Measurements from ENCODE around the gene BPTF.

DNA sequence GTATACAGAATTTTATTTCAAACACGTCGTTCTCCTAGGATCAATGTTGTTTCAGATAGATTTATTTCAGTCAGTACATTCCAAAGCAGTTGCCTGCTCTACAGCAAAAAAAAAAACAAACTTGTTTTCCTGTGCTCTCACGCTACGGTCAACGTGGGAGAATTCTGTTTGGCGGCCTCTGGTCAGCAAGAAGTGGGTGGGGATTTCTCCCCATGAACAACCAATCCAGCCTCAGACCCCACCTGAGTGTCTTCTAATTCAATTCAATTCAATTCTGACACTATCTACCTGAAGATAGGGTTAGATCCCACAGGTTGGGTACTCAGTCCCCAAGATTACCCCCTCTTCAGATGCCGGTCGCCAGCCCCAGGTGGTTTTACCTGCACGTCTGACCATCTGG lies 148.9 kb downstream of the BPTF start:
- TF ChIP-seq POLR2AphosphoS5 (IDR thresholded peaks at IDR 0.05; ENCODE audit: low read depth, low read length), result no peak
- no peak for TF ChIP-seq TAF1 (IDR thresholded peaks at IDR 0.05; ENCODE audit: borderline replicate concordance, insufficient read depth, low read length)
- TF ChIP-seq, protein P1, sequence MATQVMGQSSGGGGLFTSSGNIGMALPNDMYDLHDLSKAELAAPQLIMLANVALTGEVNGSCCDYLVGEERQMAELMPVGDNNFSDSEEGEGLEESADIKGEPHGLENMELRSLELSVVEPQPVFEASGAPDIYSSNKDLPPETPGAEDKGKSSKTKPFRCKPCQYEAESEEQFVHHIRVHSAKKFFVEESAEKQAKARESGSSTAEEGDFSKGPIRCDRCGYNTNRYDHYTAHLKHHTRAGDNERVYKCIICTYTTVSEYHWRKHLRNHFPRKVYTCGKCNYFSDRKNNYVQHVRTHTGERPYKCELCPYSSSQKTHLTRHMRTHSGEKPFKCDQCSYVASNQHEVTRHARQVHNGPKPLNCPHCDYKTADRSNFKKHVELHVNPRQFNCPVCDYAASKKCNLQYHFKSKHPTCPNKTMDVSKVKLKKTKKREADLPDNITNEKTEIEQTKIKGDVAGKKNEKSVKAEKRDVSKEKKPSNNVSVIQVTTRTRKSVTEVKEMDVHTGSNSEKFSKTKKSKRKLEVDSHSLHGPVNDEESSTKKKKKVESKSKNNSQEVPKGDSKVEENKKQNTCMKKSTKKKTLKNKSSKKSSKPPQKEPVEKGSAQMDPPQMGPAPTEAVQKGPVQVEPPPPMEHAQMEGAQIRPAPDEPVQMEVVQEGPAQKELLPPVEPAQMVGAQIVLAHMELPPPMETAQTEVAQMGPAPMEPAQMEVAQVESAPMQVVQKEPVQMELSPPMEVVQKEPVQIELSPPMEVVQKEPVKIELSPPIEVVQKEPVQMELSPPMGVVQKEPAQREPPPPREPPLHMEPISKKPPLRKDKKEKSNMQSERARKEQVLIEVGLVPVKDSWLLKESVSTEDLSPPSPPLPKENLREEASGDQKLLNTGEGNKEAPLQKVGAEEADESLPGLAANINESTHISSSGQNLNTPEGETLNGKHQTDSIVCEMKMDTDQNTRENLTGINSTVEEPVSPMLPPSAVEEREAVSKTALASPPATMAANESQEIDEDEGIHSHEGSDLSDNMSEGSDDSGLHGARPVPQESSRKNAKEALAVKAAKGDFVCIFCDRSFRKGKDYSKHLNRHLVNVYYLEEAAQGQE (IDR thresholded peaks at IDR 0.05; ENCODE audit: insufficient read depth in 1 of 2, low read depth in 2 of 2, low read length in 2 of 2), result no peak
- TF ChIP-seq SIN3A (IDR thresholded peaks at IDR 0.05; ENCODE audit: borderline replicate concordance, insufficient read depth, low read length), result no peak
- TF ChIP-seq FOXP2 (optimal IDR thresholded peaks at IDR 0.05; ENCODE audit: borderline replicate concordance, extremely low read depth, extremely low read length, insufficient read depth), result no peak
